A673 (cell line): ENCODE results near the gene ABLIM3. TPM values are rescaled to one million over a fixed set of nuclear protein-coding genes. Genes with fewer than 3 reads are reported as not detected.

Source experiments
- BruUV-seq: library from RNA; stranded (reverse); fragments of 400-500 nt; replicated peaks from 2 replicates; lab custom pipeline; 2021; lab: Mats Ljungman, UMichigan
- CTCF ChIA-PET: fragments of 300-600 bp; sonication (Branson Sonifier 250); formaldehyde crosslinking; loops from one replicate; lab custom pipeline; 2022; ENCODE audit warnings: antibody characterized with exemption; lab: Charles Lee
- POLR2A ChIA-PET: fragments of 300-600 bp; sonication (Branson Sonifier 250); formaldehyde crosslinking; loops from one replicate; lab custom pipeline; 2022; ENCODE audit warnings: antibody characterized with exemption; ENCODE audit not compliant: low non-redundant PET; lab: Charles Lee
- DNase-seq: peaks from one replicate; pipeline ENCODE4 v3.0.0-alpha.2; 2015; ENCODE audit warnings: low spot score
- H3K27ac ChIP-seq: fragments of 200-600 bp; sonication (generic); 2 replicates; pipeline ENCODE4 v1.5.1; 2016; ENCODE audit warnings: mixed run types, low read depth, mild to moderate bottlenecking, mixed read lengths, antibody characterized with exemption, low read length; ENCODE audit not compliant: poor library complexity, severe bottlenecking
- H3K27me3 ChIP-seq: fragments of 200-600 bp; sonication (generic); replicated peaks from 2 replicates; pipeline ENCODE4 v1.6.1; 2017; ENCODE audit warnings: mixed run types, low read depth, mild to moderate bottlenecking, mixed read lengths, antibody characterized with exemption, low read length; ENCODE audit not compliant: insufficient read depth, poor library complexity
- H3K36me3 ChIP-seq: fragments of 200-600 bp; sonication (generic); 2 replicates; pipeline ENCODE4 v1.6.1; 2016; ENCODE audit warnings: mixed run types, mild to moderate bottlenecking, mixed read lengths, antibody characterized with exemption, low read length; ENCODE audit not compliant: insufficient read depth, poor library complexity, severe bottlenecking
- H3K4me1 ChIP-seq: fragments of 200-600 bp; sonication (generic); 2 replicates; pipeline ENCODE4 v1.6.1; 2017; ENCODE audit warnings: mixed run types, mild to moderate bottlenecking, mixed read lengths, antibody characterized with exemption, low read length; ENCODE audit not compliant: insufficient read depth, poor library complexity, severe bottlenecking
- H3K4me3 ChIP-seq: fragments of 200-600 bp; sonication (generic); 2 replicates; pipeline ENCODE4 v1.5.1; 2016; ENCODE audit warnings: low read depth, mixed run types, mild to moderate bottlenecking, mixed read lengths, low read length; ENCODE audit not compliant: poor library complexity, severe bottlenecking
- H3K9me3 ChIP-seq: fragments of 200-600 bp; sonication (generic); 2 replicates; pipeline ENCODE4 v1.6.1; 2016; ENCODE audit warnings: mixed run types, low read depth, mild to moderate bottlenecking, mixed read lengths, antibody characterized with exemption, low read length; ENCODE audit not compliant: poor library complexity, severe bottlenecking
- CTCF ChIP-seq: fragments of 300-800, 200-600 bp; sonication (generic); conservative IDR thresholded peaks from 2 replicates; pipeline ENCODE4 v1.5.1; 2017; ENCODE audit warnings: low read depth, mild to moderate bottlenecking, antibody characterized with exemption, low read length, moderate library complexity, mixed read lengths
- EZH2 ChIP-seq: fragments of 200-600 bp; sonication (generic); IDR thresholded peaks from 2 replicates; pipeline ENCODE4 v1.6.1; 2017; ENCODE audit warnings: borderline replicate concordance, low read depth, mild to moderate bottlenecking, mixed read lengths, antibody characterized with exemption, low read length; ENCODE audit not compliant: poor library complexity, severe bottlenecking
- intact Hi-C: fragments of 100-400 bp; cut with micrococcal nuclease; formaldehyde crosslinking; loops from one replicate; pipeline ENCODE4 v1.10.0; 2022; ENCODE audit not compliant: unreplicated experiment
- total RNA-seq: library from RNA; stranded (reverse); gene quantifications from 2 replicates; pipeline ENCODE4 v1.2.3, GENCODE V29; 2021

ABLIM3 gene
- total RNA-seq, 1 experiment from 2014 or later: not detected

DNA sequence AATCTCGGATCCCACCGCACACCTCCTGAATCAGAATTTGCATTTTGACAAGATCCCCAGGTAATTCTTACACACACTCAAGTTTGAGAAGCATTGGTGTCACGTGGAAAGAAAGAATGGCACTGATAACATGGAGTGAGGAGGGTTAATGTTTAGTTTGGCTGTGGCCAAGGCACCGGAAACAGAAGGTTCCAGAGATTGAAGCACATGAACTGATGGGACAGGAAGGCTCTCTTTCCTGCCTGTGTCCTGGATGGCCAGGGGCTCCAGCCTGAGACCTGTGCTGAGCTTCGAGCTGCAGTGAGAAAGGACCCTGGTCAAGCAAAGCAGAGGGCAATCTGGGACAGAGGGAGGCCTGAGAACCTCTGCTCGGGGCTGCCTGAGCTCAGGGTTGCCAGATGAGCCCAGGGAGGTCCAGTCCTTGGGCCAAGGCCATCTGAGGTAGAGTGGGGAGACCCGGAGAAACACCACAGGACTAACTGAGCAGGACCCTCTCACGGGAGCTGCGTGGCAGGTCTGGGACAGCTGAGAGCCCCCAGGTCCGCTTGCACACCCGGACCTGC, 157.6 kb downstream of the ABLIM3 start:
- CTCF ChIA-PET: no interaction called here
- BruUV-seq: no TSS peak

DNA sequence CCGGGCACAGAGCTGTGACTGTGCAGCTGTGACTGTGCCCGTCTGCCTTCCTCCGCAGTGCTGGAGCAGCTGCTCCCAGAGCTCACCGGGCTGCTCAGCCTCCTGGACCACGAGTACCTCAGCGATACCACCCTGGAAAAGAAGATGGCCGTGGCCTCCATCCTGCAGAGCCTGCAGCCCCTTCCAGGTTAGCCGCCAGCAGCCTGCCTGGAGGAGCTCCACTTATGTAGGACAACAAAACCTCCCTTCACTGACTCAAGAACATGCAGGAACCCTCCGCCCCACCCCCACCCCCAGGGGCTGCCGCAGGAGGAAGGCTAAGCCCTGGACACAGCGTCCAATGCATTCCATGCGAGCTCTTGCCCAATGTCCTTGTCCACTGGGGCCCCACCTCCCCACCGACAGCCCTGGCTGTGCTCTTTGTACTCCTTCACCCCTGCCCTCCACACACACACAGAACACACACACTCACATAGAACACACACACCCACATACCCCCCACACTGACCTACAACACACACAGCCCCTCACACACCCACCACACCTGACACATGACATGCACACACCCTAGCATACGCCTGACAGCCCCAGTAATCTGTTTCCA, 158.3 kb downstream of the ABLIM3 start:
- intact Hi-C loops: no loop called here
- no peaks in the 10 kb centered on the region for H3K36me3 ChIP-seq
- DNase-seq: no peak
- ChIA-PET CTCF (no interaction called here), POLR2A (no interaction called here)
- H3K27me3 ChIP-seq: peaks cover 4% of the 10 kb centered on the region
- H3K27ac ChIP-seq: no peak overlapping the region
- H3K4me1 ChIP-seq: no peaks in the 10 kb centered on the region
- no peaks in the 10 kb centered on the region for H3K9me3 ChIP-seq
- TF ChIP-seq EZH2 (no peak), CTCF (no peak)
- BruUV-seq: no TSS peak
- no peak overlapping the region for H3K4me3 ChIP-seq

More for the DNA sequence above, 157.6 kb downstream of the ABLIM3 start:
- no peak for DNase-seq
- H3K4me1 ChIP-seq: no peaks in the 10 kb centered on the region
- H3K27ac ChIP-seq: no peak overlapping the region
- POLR2A ChIA-PET: no interaction called here
- H3K4me3 ChIP-seq: no peak overlapping the region
- no peaks in the 10 kb centered on the region for H3K36me3 ChIP-seq
- intact Hi-C loops: no loop called here
- peaks cover 4% of the 10 kb centered on the region for H3K27me3 ChIP-seq
- no peak for TF ChIP-seq EZH2
- TF ChIP-seq CTCF: no peak
- no peaks in the 10 kb centered on the region for H3K9me3 ChIP-seq

- BruUV-seq: no TSS peak
- TF ChIP-seq CTCF: no peak
- TF ChIP-seq EZH2: no peak
- Histone ChIP-seq H3K27me3 (peaks cover 4% of the 10 kb centered on the region), H3K4me3 (no peak overlapping the region), H3K9me3 (no peaks in the 10 kb centered on the region), H3K36me3 (no peaks in the 10 kb centered on the region), H3K4me1 (no peaks in the 10 kb centered on the region), H3K27ac (no peak overlapping the region)
- POLR2A ChIA-PET: no interaction called here
- DNase-seq: no peak
- CTCF ChIA-PET: no interaction called here
- intact Hi-C loops: no loop called here
Measured at GRCh38 chr5:149300441-149300840, 159.1 kb downstream of the ABLIM3 start.
